CD14-positive monocyte (primary cell): ENCODE measurements around the gene CNTN5. TPM values are rescaled to one million over a fixed set of nuclear protein-coding genes. Genes with fewer than 3 reads are reported as not detected.

Experiments
- DNase-seq, 3 donors: peaks; one replicate each; pipeline ENCODE4 v3.0.0-alpha.2; 2011 to 2022
- H2AFZ ChIP-seq: 2 replicates; pipeline ENCODE4 v1.6.0; 2012; ENCODE audit warnings: mild to moderate bottlenecking, low read depth, low read length, inconsistent platforms; ENCODE audit not compliant: insufficient read depth, poor library complexity, severe bottlenecking
- H3K27ac ChIP-seq, 2 donors: 1 replicate in 1 of 2; 2 replicates in 1 of 2; pipeline ENCODE4 v1.5.1; 2012 to 2013; ENCODE audit warnings: low read length in 2 of 2, control low read depth in 1 of 2, inconsistent platforms in 1 of 2, low read depth in 1 of 2, mild to moderate bottlenecking in 1 of 2
- H3K27me3 ChIP-seq, 2 donors: one replicate each; pipeline versions ENCODE4 v1.6.0 to v1.6.1; 2011 to 2013; ENCODE audit warnings: low read length in 2 of 2; ENCODE audit not compliant: control insufficient read depth in 2 of 2, insufficient read depth in 2 of 2
- H3K36me3 ChIP-seq, 2 donors: replicated peaks in 1 of 2; 1 replicate in 1 of 2; 2 replicates in 1 of 2; pipeline versions ENCODE4 v1.5.1 to v1.6.1; 2012 to 2013; ENCODE audit warnings: low read length in 2 of 2, control low read depth in 1 of 2, inconsistent platforms in 1 of 2, mild to moderate bottlenecking in 1 of 2; ENCODE audit not compliant: insufficient read depth in 2 of 2, control insufficient read depth in 1 of 2
- H3K4me1 ChIP-seq, 2 donors: 1 replicate in 1 of 2; 2 replicates in 1 of 2; pipeline versions ENCODE4 v1.5.1 to v1.6.1; 2012 to 2013; ENCODE audit warnings: low read length in 2 of 2, control low read depth in 1 of 2, inconsistent platforms in 1 of 2, mild to moderate bottlenecking in 1 of 2, moderate library complexity in 1 of 2; ENCODE audit not compliant: insufficient read depth in 2 of 2, control insufficient read depth in 1 of 2
- H3K4me2 ChIP-seq: replicated peaks from 2 replicates; pipeline ENCODE3; 2012; ENCODE audit warnings: low read length, moderate library complexity, mild to moderate bottlenecking; ENCODE audit not compliant: poor library complexity, severe bottlenecking; ENCODE audit errors: extremely low read depth
- H3K4me3 ChIP-seq, 3 experiments: fragments of 200-600 bp in 1 of 3; sonication (generic) in 1 of 3; replicated peaks in 1 of 3; 1 replicate in 2 of 3; 2 replicates in 1 of 3; pipeline ENCODE4 v1.5.1; 2011 to 2013; ENCODE audit warnings: low read length in 3 of 3, mild to moderate bottlenecking in 3 of 3, control low read depth in 2 of 3, low read depth in 2 of 3, inconsistent platforms in 1 of 3, moderate library complexity in 1 of 3
- H3K79me2 ChIP-seq: 2 replicates; pipeline ENCODE4 v1.6.0; 2012; ENCODE audit warnings: mild to moderate bottlenecking, control low read depth, inconsistent platforms, low read length, moderate library complexity; ENCODE audit not compliant: insufficient read depth
- H3K9ac ChIP-seq: 2 replicates; pipeline ENCODE4 v1.6.0; 2017; ENCODE audit warnings: low read length, mild to moderate bottlenecking; ENCODE audit not compliant: insufficient read depth, poor library complexity, severe bottlenecking
- H3K9me3 ChIP-seq, 2 donors: replicated peaks in 1 of 2; 1 replicate in 1 of 2; 2 replicates in 1 of 2; pipeline versions ENCODE4 v1.5.1 to v1.6.1; 2012 to 2013; ENCODE audit warnings: low read length in 2 of 2, control low read depth in 1 of 2; ENCODE audit not compliant: control insufficient read depth in 1 of 2, insufficient read depth in 1 of 2
- H4K20me1 ChIP-seq: 2 replicates; pipeline ENCODE4 v1.6.0; 2012; ENCODE audit warnings: mild to moderate bottlenecking, low read length, control low read depth, moderate library complexity; ENCODE audit not compliant: insufficient read depth
- H3K27ac Mint-ChIP-seq, 7 donors: one replicate each; pipeline ENCODE4 v1.8.0; 2020; ENCODE audit warnings: mild to moderate bottlenecking in 7 of 7, mixed read lengths in 7 of 7, moderate library complexity in 6 of 7, inconsistent platforms in 2 of 7
- H3K27me3 Mint-ChIP-seq, 3 donors: one replicate each; pipeline ENCODE4 v1.8.0; 2021 to 2022; ENCODE audit warnings: low read depth in 3 of 3, mild to moderate bottlenecking in 3 of 3, mixed read lengths in 3 of 3, moderate library complexity in 3 of 3, inconsistent platforms in 1 of 3
- H3K36me3 Mint-ChIP-seq, 2 donors: one replicate each; pipeline ENCODE4 v1.8.0; 2020; ENCODE audit warnings: mixed read lengths in 2 of 2, inconsistent platforms in 1 of 2, mild to moderate bottlenecking in 1 of 2
- H3K4me1 Mint-ChIP-seq: one replicate; pipeline ENCODE4 v1.8.0; 2020; ENCODE audit warnings: mild to moderate bottlenecking, mixed read lengths
- H3K4me3 Mint-ChIP-seq, 2 donors: one replicate each; pipeline ENCODE4 v1.8.0; 2020; ENCODE audit warnings: mild to moderate bottlenecking in 2 of 2, mixed read lengths in 2 of 2, moderate library complexity in 1 of 2
- H3K9me3 Mint-ChIP-seq, 7 donors: one replicate each; pipeline ENCODE4 v1.8.0; 2020 to 2022; ENCODE audit warnings: mixed read lengths in 7 of 7, mild to moderate bottlenecking in 6 of 7, moderate library complexity in 6 of 7, inconsistent platforms in 2 of 7
- CTCF ChIP-seq: fragments of 200-600 bp; IDR thresholded peaks from one replicate; pipeline ENCODE4 v1.8.0; 2022; ENCODE audit warnings: antibody characterized with exemption, mild to moderate bottlenecking
- WGBS: methylation state at CpG from one replicate; pipeline ENCODE4 v1.1.5; 2013; ENCODE audit warnings: missing lambda C conversion rate; ENCODE audit not compliant: insufficient coverage; 5-methylcytosine and 5-hydroxymethylcytosine counted together
- intact Hi-C, 2 donors: fragments of 100-400 bp; cut with micrococcal nuclease; formaldehyde crosslinking; loops; one replicate each; pipeline versions ENCODE4 v1.15.0 to v1.15.1; 2023
- polyA plus RNA-seq, 3 donors: library from polyadenylated mRNA; depleted of rRNA in 1 of 3; unstranded in 2 of 3; stranded (reverse) in 1 of 3; fragments of 300-500 nt in 2 of 3; fragments of >200 nt in 1 of 3; fragmentation: Illumina TruSeq in 2 of 3; gene quantifications; 1 replicate in 2 of 3; 2 replicates in 1 of 3; pipeline ENCODE4 v1.2.3, GENCODE V29; 2012 to 2021

The CNTN5 gene
- polyA plus RNA-seq, 3 donors = not detected

DNA sequence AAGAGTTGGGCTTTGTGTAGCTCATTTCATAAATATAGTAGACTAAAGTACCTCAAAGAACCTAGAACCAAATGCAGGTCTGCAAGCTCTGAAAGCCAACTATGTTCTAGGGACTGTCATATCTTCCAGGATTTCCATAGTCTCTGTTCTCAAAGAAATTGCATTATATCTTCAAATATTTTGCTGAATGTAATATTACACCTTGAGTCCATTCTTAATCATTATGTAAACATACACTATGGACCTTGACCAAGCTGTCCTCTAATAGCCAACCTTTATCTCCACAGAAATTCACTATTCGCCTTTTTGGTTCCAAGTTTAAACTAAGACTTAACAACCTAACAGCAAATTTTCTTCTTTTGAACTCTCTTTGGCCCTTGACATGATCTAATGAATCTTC is 987.7 kb downstream of the CNTN5 start:
- Histone ChIP-seq H2AFZ (no peak overlapping the region), H3K4me2 (no peak overlapping the region), H3K4me3 (no peak overlapping the region), H4K20me1 (no peaks in the 10 kb centered on the region), H3K9ac (no peak overlapping the region), H3K27me3 (no peaks in the 10 kb centered on the region), H3K27ac (no peak overlapping the region), H3K79me2 (no peaks in the 10 kb centered on the region), H3K9me3 (peaks cover 0 to 7% of the 10 kb centered on the region in 2 donors), H3K36me3 (no peaks in the 10 kb centered on the region), H3K4me1 (no peaks in the 10 kb centered on the region)
- Mint-ChIP-seq H3K4me3 (no peak overlapping the region), H3K36me3 (no peaks in the 10 kb centered on the region), H3K27ac (no peak overlapping the region), H3K4me1 (no peaks in the 10 kb centered on the region), H3K27me3 (no peaks in the 10 kb centered on the region), H3K9me3 (peaks cover 0 to 9% (median 2%) of the 10 kb centered on the region in 7 donors)
- DNase-seq = no peak
- 86% methylated on average over 1 of the region's 1 CpG for WGBS
- intact Hi-C loops = no loop called here
- no peak for TF ChIP-seq CTCF

DNA sequence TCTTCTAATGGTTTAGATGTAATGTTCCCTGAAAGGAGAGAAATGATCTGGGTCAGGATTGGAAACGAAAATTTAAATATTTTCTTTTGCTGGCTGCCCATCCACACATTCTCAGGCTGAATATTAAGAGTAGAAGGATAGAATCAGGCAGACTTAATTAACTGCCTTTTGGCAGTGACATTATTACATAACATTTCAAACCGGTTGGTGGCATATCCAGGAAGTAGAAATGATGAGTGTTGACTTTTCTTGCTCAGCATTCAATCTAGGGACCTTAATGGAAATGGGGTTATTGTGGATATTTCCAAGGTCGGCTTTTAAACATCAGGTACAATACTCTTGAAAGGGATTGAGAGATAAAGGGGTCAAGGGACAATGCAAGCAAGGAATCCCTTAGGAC is 989.0 kb downstream of the CNTN5 start:
- no peak overlapping the region for H3K4me2 ChIP-seq
- no peaks in the 10 kb centered on the region for H3K27me3 Mint-ChIP-seq
- no peaks in the 10 kb centered on the region for H3K4me1 ChIP-seq
- no peak for DNase-seq
- peaks cover 0 to 5% of the 10 kb centered on the region in 2 donors for H3K9me3 ChIP-seq
- no peak for TF ChIP-seq CTCF
- no peaks in the 10 kb centered on the region for H3K36me3 ChIP-seq
- intact Hi-C loops = no loop called here
- H3K27me3 ChIP-seq = no peaks in the 10 kb centered on the region
- H3K9me3 Mint-ChIP-seq = peaks cover 0 to 9% (median 2%) of the 10 kb centered on the region in 7 donors
- no peaks in the 10 kb centered on the region for H3K36me3 Mint-ChIP-seq
- H3K79me2 ChIP-seq = no peaks in the 10 kb centered on the region
- no peak overlapping the region for H3K4me3 ChIP-seq
- no peak overlapping the region for H3K27ac Mint-ChIP-seq
- no peak overlapping the region for H3K4me3 Mint-ChIP-seq
- H4K20me1 ChIP-seq = no peaks in the 10 kb centered on the region
- no CpG with 5 or more reads among the region's 3 CpGs for WGBS
- no peaks in the 10 kb centered on the region for H3K4me1 Mint-ChIP-seq
- H3K9ac ChIP-seq = no peak overlapping the region
- H3K27ac ChIP-seq = no peak overlapping the region
- no peak overlapping the region for H2AFZ ChIP-seq
